IPS-15b (cell line): ENCODE results near the gene CECR2.

Experiments
- H3K27me3 ChIP-seq: one replicate; pipeline ENCODE4 v1.6.1; 2013; ENCODE audit warnings: low read length; ENCODE audit not compliant: control insufficient read depth, insufficient read depth
- H3K36me3 ChIP-seq: one replicate; pipeline ENCODE4 v1.6.1; 2013; ENCODE audit warnings: low read length; ENCODE audit not compliant: control insufficient read depth, insufficient read depth
- H3K4me1 ChIP-seq: one replicate; pipeline ENCODE4 v1.6.1; 2013; ENCODE audit warnings: mild to moderate bottlenecking, low read length; ENCODE audit not compliant: control insufficient read depth, insufficient read depth
- H3K4me3 ChIP-seq: one replicate; pipeline ENCODE4 v1.5.1; 2013; ENCODE audit warnings: low read depth, low read length
- H3K9ac ChIP-seq: one replicate; pipeline ENCODE4 v1.6.1; 2013; ENCODE audit warnings: low read depth, mild to moderate bottlenecking, low read length
- H3K9me3 ChIP-seq: one replicate; pipeline ENCODE4 v1.6.1; 2013; ENCODE audit warnings: mild to moderate bottlenecking, low read length; ENCODE audit not compliant: control insufficient read depth, insufficient read depth

Gene CECR2

DNA sequence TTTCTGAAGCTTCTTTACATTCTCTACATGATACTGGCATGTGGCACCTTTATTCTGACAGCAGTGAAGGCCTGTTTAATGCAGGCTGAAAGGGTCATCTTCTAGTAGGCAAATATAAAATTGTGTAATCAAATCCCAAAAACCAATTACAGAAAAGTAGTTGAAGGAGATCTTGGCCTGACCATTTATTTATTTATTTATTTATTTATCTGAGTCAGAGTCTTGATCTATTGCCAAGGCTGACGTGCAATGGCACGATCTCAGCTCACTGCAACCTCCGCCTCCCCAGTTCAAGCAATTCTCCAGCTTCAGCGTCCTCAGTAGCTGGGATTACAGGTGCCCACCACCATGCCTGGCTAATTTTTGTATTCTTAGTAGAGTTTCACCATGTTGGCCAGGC lies 22.7 kb upstream of the CECR2 start:
- no peak overlapping the region for H3K9ac ChIP-seq
- no peaks in the 10 kb centered on the region for H3K4me1 ChIP-seq
- H3K4me3 ChIP-seq: no peak overlapping the region
- H3K9me3 ChIP-seq: no peaks in the 10 kb centered on the region
- no peaks in the 10 kb centered on the region for H3K27me3 ChIP-seq
- no peaks in the 10 kb centered on the region for H3K36me3 ChIP-seq

DNA sequence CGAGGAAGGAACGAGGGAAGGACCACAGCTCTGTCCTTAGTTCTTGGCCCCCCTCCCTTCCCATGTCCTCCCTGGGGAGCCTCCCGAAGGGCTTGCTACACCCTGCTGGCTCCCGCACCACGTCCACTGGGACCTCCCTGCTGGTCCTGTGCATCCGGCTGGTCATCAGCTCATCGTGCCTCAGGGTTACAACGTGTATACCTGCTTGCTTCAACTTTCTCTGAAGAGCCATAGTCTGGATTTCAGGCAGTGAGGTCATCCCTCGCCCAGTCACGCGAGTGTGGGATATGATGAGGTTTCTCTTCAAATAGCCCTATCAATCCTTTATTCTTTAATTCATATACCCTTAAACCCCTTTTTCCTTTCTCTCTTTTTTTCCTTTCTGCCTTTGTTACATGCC lies 21.5 kb upstream of the CECR2 start:
- no peaks in the 10 kb centered on the region for H3K36me3 ChIP-seq
- H3K9ac ChIP-seq: no peak overlapping the region
- no peaks in the 10 kb centered on the region for H3K9me3 ChIP-seq
- no peak overlapping the region for H3K4me3 ChIP-seq
- H3K4me1 ChIP-seq: no peaks in the 10 kb centered on the region
- H3K27me3 ChIP-seq: no peaks in the 10 kb centered on the region

DNA sequence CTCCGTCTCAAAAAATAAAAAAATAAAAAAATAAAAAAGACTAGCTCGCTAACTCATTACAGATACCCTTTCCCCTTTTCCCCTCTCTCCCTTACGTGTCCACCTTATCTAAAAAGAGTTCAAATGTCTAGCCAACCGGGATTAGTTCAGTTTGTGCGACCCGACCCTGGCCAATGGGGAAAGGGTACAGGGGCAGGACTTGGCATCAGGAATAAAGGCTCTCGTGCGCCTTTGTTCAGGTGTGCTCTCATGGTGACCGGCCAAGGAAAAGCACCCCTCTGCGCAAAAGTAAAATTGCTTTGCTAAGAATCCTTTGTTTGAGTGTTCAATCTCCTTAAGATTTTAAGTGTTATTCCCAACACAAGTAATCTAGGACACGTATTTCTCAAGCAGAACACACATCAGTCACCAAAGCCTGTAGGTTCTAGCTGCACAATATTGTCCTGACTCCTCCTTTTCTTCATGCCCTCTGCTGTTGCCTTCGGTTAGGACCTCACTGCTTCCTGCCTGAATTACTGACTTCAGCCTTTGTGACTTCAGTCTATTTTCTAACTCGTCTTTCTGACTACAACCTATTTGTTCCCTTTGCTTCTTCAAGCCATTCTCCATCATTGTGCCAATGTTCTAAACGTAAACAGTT lies 20.7 kb upstream of the CECR2 start:
- no peak overlapping the region for H3K9ac ChIP-seq

GRCh38 chr22:17349172-17349571 lies 20.1 kb upstream of the CECR2 start:
- H3K4me3 ChIP-seq: no peak overlapping the region
- H3K36me3 ChIP-seq: no peaks in the 10 kb centered on the region
- H3K9ac ChIP-seq: no peak overlapping the region
- no peaks in the 10 kb centered on the region for H3K27me3 ChIP-seq
- H3K9me3 ChIP-seq: no peaks in the 10 kb centered on the region
- H3K4me1 ChIP-seq: no peaks in the 10 kb centered on the region

More for the DNA sequence above, 20.7 kb upstream of the CECR2 start:
- no peaks in the 10 kb centered on the region for H3K27me3 ChIP-seq
- no peaks in the 10 kb centered on the region for H3K36me3 ChIP-seq
- no peaks in the 10 kb centered on the region for H3K4me1 ChIP-seq
- H3K4me3 ChIP-seq: no peak overlapping the region
- no peaks in the 10 kb centered on the region for H3K9me3 ChIP-seq

- Histone ChIP-seq H3K4me3 (no peak overlapping the region), H3K27me3 (no peaks in the 10 kb centered on the region), H3K4me1 (no peaks in the 10 kb centered on the region), H3K9me3 (no peaks in the 10 kb centered on the region), H3K36me3 (no peaks in the 10 kb centered on the region), H3K9ac (no peak overlapping the region)
Observed at GRCh38 chr22:17350292-17350691, 19.0 kb upstream of the CECR2 start.

GRCh38 chr22:17352798-17353197 lies 16.5 kb upstream of the CECR2 start:
- Histone ChIP-seq H3K4me3 (no peak overlapping the region), H3K9me3 (no peaks in the 10 kb centered on the region), H3K4me1 (peaks cover 2% of the 10 kb centered on the region), H3K9ac (no peak overlapping the region), H3K27me3 (no peaks in the 10 kb centered on the region), H3K36me3 (no peaks in the 10 kb centered on the region)

- Histone ChIP-seq H3K36me3 (no peaks in the 10 kb centered on the region), H3K27me3 (no peaks in the 10 kb centered on the region), H3K4me3 (no peak overlapping the region), H3K9me3 (no peaks in the 10 kb centered on the region), H3K9ac (no peak overlapping the region), H3K4me1 (peaks cover 6% of the 10 kb centered on the region)
Observed at GRCh38 chr22:17357688-17358087, 11.6 kb upstream of the CECR2 start.

GRCh38 chr22:17358415-17358814 lies 10.8 kb upstream of the CECR2 start:
- H3K4me1 ChIP-seq: peaks cover 6% of the 10 kb centered on the region
- no peaks in the 10 kb centered on the region for H3K27me3 ChIP-seq
- no peak overlapping the region for H3K9ac ChIP-seq
- H3K36me3 ChIP-seq: no peaks in the 10 kb centered on the region
- no peaks in the 10 kb centered on the region for H3K9me3 ChIP-seq
- no peak overlapping the region for H3K4me3 ChIP-seq

DNA sequence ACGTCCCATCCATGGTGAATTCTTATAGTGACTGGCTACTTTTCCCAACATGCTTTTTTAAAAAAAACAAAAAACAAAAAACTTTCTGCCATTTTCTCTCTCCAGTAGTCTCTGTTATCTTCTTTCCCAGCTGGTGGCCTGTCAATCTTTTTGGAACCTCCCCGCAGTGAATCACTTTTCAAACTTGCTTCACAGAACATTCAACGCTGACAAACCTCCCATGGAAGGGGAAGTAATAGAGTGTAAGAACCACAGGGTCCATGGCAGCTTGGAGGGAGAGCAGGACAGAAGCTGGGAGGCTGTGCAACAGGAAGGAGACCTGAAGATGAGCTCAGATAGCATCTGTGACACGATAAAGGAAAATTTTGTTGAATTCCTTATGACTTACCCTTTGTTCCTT lies 9.8 kb upstream of the CECR2 start:
- H3K9ac ChIP-seq: no peak overlapping the region
- H3K9me3 ChIP-seq: no peaks in the 10 kb centered on the region
- no peak overlapping the region for H3K4me3 ChIP-seq
- no peaks in the 10 kb centered on the region for H3K27me3 ChIP-seq
- H3K4me1 ChIP-seq: peaks cover 6% of the 10 kb centered on the region
- H3K36me3 ChIP-seq: no peaks in the 10 kb centered on the region

DNA sequence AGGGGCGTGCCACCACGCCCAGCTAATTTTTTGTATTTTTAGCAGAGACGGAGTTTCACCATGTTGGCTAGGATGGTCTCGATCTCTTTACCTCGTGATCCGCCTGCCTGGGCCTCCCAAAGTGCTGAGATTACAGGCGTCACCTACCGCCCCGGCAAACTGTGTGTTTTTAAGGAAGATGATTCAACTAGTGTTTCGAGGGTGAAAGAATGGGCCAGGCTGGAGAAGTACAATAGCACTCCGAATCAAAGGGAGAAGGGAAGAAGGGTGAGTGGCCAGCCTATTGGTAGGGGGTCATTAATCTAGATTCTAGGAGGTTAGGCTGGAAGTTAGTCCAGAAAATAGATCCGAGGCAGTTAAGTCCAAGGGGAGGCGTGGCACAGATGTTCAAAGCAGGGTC lies 2.9 kb upstream of the CECR2 start:
- Histone ChIP-seq H3K27me3 (no peaks in the 10 kb centered on the region), H3K9ac (no peak overlapping the region), H3K4me1 (peaks cover 12% of the 10 kb centered on the region), H3K36me3 (no peaks in the 10 kb centered on the region), H3K4me3 (peak overlapping the region; percentile 90), H3K9me3 (no peaks in the 10 kb centered on the region)

GRCh38 chr22:17366830-17367229 lies 2.4 kb upstream of the CECR2 start:
- Histone ChIP-seq H3K9ac (no peak overlapping the region), H3K27me3 (no peaks in the 10 kb centered on the region)

GRCh38 chr22:17368144-17368543 lies 1.1 kb upstream of the CECR2 start:
- H3K36me3 ChIP-seq: no peaks in the 10 kb centered on the region
- H3K9ac ChIP-seq: peak overlapping the region; percentile 96
- no peaks in the 10 kb centered on the region for H3K9me3 ChIP-seq
- peaks cover 16% of the 10 kb centered on the region for H3K4me1 ChIP-seq
- H3K27me3 ChIP-seq: no peaks in the 10 kb centered on the region
- peak overlapping the region; percentile 90 for H3K4me3 ChIP-seq

More at GRCh38 chr22:17366830-17367229, 2.4 kb upstream of the CECR2 start:
- H3K4me1 ChIP-seq: peaks cover 14% of the 10 kb centered on the region
- H3K9me3 ChIP-seq: no peaks in the 10 kb centered on the region
- H3K4me3 ChIP-seq: peak overlapping the region; percentile 90
- no peaks in the 10 kb centered on the region for H3K36me3 ChIP-seq
